GM18505 (cell line): ENCODE results near the gene TMEM94.

Source experiments
- ATAC-seq: cut with Tn5 transposase; IDR thresholded peaks from one replicate; pipeline ENCODE4 v1.9.1; 2021; ENCODE audit not compliant: unreplicated experiment
- POLR2A ChIP-seq: IDR thresholded peaks from 4 replicates; pipeline ENCODE4 v1.6.1; 2011; ENCODE audit warnings: borderline replicate concordance; ENCODE audit not compliant: insufficient read depth, insufficient read length; ENCODE audit errors: extremely low read depth

Gene TMEM94

GRCh38 chr17:75490173-75490743 is 33.8 kb downstream of the TMEM94 start:
- no peak for ATAC-seq
- no peak for TF ChIP-seq POLR2A

DNA sequence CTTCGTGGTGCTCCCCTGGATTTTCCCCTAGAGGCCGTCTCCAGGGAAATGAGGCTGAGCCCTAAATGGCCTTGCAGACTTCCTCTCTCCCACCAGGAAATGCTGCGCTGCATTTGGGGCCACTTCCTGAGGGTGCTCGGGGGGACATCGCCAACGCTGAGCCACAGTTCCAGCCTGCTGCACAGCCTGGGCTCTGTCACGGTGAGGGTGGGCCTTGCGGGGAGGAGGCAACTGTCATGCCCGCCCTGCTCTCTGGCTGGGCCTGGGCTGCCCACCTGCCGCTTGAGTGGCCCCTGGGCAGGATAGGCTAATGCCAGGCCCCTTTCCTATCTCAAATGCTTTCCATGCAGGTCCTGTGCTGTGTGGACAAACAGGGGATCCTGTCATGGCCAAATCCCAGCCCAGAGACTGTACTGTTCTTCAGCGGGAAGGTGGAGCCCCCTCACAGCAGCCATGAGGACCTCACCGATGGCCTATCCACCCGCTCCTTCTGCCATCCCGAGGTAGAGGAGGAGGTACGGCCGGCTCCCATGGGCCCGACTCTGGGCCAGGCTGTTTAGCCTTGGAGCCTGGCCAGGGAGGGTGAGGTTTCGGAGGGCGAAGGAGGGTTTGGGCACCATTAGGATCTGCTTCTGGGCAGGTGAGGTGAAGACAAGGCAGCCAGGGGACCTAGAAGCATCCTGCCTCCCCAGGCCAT is 34.7 kb downstream of the TMEM94 start:
- no peak for ATAC-seq
- no peak for TF ChIP-seq POLR2A

DNA sequence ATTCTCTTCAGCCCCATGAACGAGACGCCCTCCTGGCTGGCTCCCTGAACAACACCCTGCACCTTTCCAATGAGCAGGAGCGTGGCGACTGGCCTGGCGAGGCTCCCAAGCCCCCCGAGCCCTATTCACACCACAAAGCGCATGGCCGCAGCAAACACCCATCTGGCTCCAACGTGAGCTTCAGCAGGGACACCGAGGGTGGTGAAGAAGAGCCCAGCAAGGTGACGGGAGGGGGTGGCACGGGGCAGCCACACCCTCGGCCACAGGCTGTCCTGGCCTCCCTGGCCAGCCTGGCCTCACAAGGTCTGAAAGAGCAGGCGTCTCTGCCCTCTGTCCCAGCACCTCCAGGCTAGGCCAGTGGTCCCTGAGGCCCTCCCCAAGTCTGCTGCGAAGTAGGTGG is 35.2 kb downstream of the TMEM94 start:
- ATAC-seq, result no peak
- no peak for TF ChIP-seq POLR2A

DNA sequence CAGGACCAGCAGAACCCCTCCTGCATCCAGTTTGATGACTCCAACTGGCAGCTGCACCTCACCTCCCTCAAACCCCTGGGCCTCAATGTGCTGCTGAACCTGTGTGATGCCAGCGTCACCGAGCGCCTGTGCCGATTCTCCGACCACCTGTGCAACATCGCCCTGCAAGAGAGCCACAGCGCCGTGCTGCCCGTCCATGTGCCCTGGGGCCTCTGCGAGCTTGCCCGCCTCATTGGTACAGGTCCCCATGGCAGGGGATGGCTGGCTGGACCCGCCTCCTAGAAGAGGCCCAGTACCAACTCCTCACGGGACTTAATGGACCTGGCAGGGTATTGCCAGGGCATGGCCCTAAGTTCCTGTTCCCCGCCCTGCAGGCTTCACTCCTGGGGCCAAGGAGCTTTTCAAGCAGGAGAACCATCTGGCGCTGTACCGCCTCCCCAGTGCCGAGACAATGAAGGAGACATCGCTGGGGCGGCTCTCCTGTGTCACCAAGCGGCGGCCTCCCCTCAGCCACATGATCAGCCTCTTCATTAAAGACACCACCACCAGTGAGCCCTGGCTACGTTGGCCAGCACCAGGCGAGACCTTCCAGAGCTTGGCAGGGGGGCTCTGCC is 36.2 kb downstream of the TMEM94 start:
- TF ChIP-seq POLR2A, result no peak
- ATAC-seq, result no peak

- no peak for ATAC-seq
- no peak for TF ChIP-seq POLR2A
These were observed 37.2 kb downstream of the TMEM94 start for GRCh38 chr17:75493476-75494129.

DNA sequence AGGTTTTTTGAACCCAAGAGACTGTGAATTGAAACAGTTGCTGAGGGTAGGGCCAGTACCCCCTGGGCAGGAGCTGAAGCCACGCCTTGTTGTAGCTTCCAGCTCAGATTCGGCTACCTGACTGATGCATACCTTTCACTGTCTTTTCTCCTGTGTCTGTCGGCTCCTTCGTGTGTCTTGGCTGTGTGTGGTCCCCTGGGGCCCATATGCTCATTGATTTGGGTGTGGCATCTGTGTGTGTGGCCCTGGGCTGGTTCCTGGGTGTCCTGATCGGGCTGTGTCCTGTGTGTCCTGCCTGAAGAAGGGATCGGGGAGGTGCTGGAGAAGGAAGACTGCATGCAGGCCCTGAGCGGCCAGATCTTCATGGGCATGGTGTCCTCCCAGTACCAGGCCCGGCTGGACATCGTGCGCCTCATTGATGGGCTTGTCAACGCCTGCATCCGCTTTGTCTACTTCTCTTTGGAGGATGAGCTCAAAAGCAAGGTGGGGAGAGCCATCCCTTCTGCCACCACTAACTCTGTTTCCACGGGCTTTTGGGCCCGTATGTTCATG is 38.0 kb downstream of the TMEM94 start:
- no peak for TF ChIP-seq POLR2A

DNA sequence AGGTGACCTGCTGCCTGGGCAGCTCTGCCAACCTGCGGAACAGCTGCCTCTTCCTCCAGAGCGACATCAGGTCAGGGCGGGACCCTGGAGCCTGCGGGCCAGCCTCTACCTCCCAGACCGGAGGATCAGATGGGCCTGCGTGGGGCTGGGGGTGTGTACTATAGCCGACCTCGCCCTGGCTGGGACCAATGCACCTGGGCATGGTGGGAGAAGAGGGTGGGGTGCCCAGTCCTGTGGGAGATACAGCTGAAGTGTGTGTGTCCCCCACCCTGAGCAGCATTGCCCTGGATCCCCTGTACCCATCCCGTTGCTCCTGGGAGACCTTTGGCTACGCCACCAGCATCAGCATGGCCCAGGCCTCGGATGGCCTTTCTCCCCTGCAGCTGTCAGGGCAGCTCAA is 39.6 kb downstream of the TMEM94 start:
- no peak for TF ChIP-seq POLR2A
- no peak for ATAC-seq

More for the DNA sequence above, 38.0 kb downstream of the TMEM94 start:
- ATAC-seq, result no peak

- no peak for ATAC-seq
- no peak for TF ChIP-seq POLR2A
These were observed 41.7 kb downstream of the TMEM94 start for GRCh38 chr17:75498039-75498725.

- no peak for TF ChIP-seq POLR2A
- ATAC-seq, result no peak
These were observed 42.3 kb downstream of the TMEM94 start for GRCh38 chr17:75498726-75499213.

- no peak for ATAC-seq
- TF ChIP-seq POLR2A, result no peak
These were observed 43.0 kb downstream of the TMEM94 start for GRCh38 chr17:75499313-75500022.

GRCh38 chr17:75500419-75501216 is 44.2 kb downstream of the TMEM94 start:
- ATAC-seq, result no peak
- TF ChIP-seq POLR2A, result no peak
